GM12891 (cell line): ENCODE data around the gene CHRNA10.

ENCODE experiments used
- DNase-seq: peaks from one replicate; pipeline ENCODE4 v3.0.0; 2011; ENCODE audit warnings: low spot score; ENCODE audit not compliant: insufficient read length
- FAIRE-seq: peaks from 2 replicates; lab custom pipeline; 2011; peaks lifted over from hg19 to GRCh38; lab: Jason Lieb, UNC
- PAX5 ChIP-seq: IDR thresholded peaks from 2 replicates; pipeline ENCODE4 v1.6.1; 2011; ENCODE audit warnings: low read length, moderate library complexity, mild to moderate bottlenecking; ENCODE audit not compliant: insufficient read depth, severe bottlenecking
- POLR2A ChIP-seq: IDR thresholded peaks from 2 replicates; pipeline ENCODE4 v1.6.1; 2011; ENCODE audit warnings: low read depth, low read length, control low read depth
- POLR2AphosphoS5 ChIP-seq: IDR thresholded peaks from 2 replicates; pipeline ENCODE4 v1.6.1; 2011; ENCODE audit warnings: low read depth, low read length, control low read depth
- POU2F2 ChIP-seq: IDR thresholded peaks from 2 replicates; pipeline ENCODE4 v1.6.1; 2011; ENCODE audit warnings: low read depth, mild to moderate bottlenecking, control low read depth, low read length, moderate library complexity
- SPI1 ChIP-seq: IDR thresholded peaks from 2 replicates; pipeline ENCODE4 v1.6.1; 2011; ENCODE audit warnings: low read depth, low read length, control low read depth
- TAF1 ChIP-seq: IDR thresholded peaks from 2 replicates; pipeline ENCODE4 v1.6.1; 2011; ENCODE audit warnings: low read depth, low read length, control low read depth

CHRNA10 gene

DNA sequence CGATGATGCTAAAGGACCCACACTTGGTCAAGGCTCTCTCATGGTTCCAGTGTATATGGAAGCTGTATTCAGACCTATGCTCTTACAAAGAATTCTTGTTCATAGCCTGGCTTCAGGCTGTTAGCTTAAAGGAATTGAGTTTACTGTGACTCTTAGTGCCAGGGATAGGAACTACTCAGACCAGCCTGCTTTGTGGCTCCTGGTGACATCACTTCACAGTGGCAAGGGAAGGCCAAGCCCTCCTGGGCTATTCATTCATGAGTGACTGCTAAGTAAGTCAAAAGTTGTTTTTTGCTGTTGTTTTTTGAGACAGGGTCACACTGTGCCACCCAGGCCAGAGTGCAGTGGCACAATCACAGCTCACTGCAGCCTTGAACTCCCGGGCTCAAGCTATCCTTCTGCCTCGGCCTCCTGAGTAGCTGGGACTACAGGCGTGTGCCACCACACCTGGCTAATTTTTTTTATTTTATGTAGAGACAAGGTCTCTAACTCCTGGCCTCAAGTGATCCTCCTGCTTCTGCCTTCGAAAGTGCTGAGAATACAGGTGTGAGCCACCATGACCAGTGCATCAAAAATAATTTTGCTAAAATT, 39.0 kb downstream of the CHRNA10 start:
- no peak for FAIRE-seq
- TF ChIP-seq POLR2A (no peak), TAF1 (no peak), POU2F2 (no peak), POLR2AphosphoS5 (no peak), PAX5 (no peak), SPI1 (no peak)
- no peak for DNase-seq

DNA sequence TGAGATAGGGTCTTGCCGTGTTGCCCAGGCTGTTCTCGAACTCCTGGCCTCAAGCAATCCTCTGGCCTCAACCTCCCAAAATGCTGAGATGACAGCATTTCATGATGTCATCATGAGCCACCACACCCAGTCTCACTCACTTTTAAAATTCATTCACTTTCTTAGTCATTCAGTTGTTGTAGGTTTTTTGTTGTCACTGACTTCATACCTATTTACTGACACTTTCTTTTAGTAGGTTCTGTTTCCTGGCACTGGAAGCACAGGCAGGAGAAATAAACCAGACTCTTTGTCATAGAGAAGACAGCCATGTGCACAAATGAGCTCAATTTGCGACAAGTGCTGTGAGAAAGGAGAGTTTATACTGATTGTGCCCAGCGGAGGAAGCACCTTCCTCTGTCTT, 39.9 kb downstream of the CHRNA10 start:
- DNase-seq: no peak
- no peak for FAIRE-seq
- TF ChIP-seq TAF1: no peak
- TF ChIP-seq POLR2AphosphoS5: no peak
- no peak for TF ChIP-seq SPI1
- no peak for TF ChIP-seq POU2F2
- TF ChIP-seq POLR2A: no peak
- TF ChIP-seq PAX5: no peak

DNA sequence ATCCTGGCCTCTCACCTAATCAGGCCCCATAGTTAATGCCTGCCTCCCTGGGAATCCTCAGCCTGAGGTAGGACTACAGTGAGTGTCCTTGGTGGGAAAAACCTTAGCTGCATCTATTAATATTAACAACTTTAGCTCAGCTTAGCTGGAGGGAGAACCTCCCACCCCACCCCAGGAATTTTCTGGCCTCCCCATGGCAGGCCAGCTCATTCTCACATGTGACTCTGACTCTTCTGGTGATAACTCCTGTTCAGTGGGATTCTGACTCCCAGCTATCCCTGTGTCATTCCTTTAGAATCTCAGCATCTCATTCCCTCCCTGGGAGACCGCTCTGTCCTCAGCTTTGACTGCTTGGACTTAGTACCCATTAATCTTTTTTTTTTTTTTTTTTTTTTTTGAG, 43.9 kb downstream of the CHRNA10 start:
- DNase-seq: no peak
- no peak for FAIRE-seq
- TF ChIP-seq SPI1 (no peak), POU2F2 (no peak), POLR2AphosphoS5 (no peak)

DNA sequence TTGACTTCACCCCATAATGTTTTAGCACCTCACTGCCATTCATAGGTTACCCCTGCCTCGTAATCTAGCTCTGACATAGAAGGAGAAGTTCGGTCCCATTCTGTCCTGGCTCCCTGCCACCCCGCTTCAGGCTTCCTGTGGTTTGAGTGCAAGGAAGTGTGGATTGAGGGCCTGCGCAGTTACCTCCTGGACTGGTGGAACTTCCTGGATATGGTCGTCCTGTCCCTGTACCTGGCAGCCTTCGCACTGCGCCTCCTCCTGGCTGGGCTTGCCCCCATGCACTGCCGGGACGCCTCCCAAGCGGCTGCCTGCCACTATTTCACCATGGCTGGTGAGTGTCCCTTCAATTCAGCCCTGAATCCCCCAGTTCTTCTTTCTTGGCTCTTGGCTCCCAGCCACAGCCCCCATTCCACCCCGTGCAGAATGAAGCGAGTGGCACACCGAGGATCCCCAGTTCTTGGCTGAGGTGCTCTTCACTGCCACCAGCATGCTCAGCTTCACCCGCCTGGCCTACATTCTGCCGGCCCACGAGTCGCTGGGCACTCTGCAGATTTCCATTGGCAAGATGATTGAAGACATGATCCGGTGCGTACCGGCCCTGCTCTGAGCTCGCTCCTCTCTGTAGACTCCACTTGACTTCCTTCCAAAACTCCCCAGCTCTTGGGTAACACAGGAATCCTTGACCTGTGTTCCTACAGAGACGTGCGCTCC, 44.8 kb downstream of the CHRNA10 start:
- peak; percentile 88 for FAIRE-seq
- DNase-seq: no peak
- TF ChIP-seq POLR2A (no peak), POLR2AphosphoS5 (no peak), POU2F2 (no peak), TAF1 (no peak), PAX5 (no peak), SPI1 (no peak)

DNA sequence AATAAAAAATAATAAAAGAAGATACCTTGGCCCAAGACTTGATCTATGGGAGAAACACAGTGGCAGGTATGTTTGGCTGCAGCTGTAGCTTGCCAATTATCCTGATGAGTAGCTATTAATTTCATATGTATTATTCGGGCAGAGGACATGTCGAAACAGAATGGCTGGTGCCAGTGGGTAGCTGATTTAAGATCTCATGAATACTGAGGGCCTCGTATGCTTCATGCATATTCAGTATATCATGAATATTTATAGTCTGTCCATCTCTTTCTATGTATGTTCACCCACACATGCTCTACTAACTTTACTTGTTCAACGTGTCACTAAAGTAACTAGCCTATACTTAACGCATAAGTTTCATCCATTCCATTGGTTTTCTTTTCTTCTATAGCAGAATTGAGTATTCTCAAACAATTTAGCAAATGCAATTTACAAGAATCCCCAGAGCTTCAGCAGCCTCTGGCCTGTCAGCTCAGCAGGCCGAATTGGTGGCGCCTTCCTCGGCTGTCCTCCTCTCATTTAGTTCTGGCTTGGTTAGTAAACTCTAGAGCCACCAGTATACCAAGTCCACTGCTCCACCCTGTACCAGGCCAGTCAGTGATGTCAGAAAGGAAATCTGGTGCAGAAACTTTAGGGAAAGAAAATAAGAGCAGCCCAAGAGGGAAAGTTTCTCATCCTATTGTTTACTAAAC, 47.3 kb downstream of the CHRNA10 start:
- FAIRE-seq: no peak
- TF ChIP-seq POLR2AphosphoS5: no peak
- no peak for TF ChIP-seq POU2F2
- no peak for TF ChIP-seq POLR2A
- TF ChIP-seq PAX5: no peak
- TF ChIP-seq SPI1: no peak
- no peak for TF ChIP-seq TAF1
- no peak for DNase-seq

DNA sequence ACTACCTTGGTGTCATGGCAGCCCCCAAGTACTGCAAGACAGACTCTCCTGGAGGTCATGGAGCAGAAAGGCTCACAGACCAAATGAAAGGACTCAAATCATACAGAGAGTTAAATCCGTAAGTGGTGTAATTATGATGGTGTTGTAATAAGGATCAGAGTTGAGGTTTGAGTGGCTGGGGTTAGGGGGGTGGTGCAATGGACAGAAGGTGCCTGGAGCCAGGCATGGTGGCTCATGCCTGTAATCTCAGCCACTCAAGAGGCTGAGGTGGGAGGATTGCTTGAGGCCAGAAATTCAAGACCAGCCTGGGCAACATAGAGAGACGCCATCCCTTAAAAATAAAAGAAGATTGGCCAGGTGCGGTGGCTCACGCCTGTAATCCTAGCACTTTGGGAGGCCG, 48.1 kb downstream of the CHRNA10 start:
- FAIRE-seq (no peak), DNase-seq (no peak)
- TF ChIP-seq POLR2AphosphoS5 (no peak), PAX5 (no peak), POU2F2 (no peak), POLR2A (no peak), TAF1 (no peak), SPI1 (no peak)

DNA sequence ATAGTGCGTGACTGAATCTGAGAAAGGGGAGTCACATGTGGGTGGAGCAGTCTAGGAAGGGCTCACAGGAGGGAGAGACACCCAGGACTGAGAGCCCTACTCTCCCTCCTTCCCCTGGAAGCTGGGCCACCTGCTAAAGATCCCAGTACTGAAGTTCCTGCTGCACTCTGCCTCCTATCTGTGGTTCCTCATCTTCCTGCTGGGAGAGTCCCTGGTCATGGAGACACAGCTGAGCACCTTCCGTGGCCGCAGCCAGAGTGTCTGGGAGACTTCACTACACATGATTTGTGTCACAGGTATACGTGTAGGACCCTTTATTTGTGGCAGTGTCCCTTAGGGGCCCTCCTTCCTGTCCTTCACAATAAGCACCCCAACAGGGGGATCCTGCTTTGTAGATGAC, 48.7 kb downstream of the CHRNA10 start:
- DNase-seq: no peak
- TF ChIP-seq TAF1 (no peak), SPI1 (no peak), PAX5 (no peak), POLR2AphosphoS5 (no peak), POU2F2 (no peak), POLR2A (no peak)
- FAIRE-seq: no peak

DNA sequence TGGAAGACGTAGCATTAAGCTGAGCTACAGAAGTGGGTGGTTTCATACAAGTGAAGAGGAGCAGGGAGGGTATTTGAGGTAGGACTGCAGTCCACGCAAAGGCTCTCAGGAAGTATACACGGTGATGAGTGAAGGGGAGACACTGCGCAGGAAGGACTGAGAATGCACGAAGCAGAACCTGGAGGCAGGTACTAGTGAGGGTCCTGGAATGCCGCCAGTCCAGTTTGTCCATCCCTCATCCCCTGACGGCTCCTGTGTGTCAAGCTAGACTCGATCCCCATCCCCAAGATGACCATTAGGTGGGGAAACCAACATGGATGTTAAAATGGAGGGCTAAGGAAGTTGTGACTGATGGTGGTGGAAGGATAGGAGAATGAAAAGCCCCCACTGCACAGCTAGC, 53.2 kb downstream of the CHRNA10 start:
- no peak for TF ChIP-seq POLR2AphosphoS5
- no peak for TF ChIP-seq PAX5
- no peak for TF ChIP-seq SPI1
- no peak for TF ChIP-seq POLR2A
- no peak for FAIRE-seq
- no peak for DNase-seq

DNA sequence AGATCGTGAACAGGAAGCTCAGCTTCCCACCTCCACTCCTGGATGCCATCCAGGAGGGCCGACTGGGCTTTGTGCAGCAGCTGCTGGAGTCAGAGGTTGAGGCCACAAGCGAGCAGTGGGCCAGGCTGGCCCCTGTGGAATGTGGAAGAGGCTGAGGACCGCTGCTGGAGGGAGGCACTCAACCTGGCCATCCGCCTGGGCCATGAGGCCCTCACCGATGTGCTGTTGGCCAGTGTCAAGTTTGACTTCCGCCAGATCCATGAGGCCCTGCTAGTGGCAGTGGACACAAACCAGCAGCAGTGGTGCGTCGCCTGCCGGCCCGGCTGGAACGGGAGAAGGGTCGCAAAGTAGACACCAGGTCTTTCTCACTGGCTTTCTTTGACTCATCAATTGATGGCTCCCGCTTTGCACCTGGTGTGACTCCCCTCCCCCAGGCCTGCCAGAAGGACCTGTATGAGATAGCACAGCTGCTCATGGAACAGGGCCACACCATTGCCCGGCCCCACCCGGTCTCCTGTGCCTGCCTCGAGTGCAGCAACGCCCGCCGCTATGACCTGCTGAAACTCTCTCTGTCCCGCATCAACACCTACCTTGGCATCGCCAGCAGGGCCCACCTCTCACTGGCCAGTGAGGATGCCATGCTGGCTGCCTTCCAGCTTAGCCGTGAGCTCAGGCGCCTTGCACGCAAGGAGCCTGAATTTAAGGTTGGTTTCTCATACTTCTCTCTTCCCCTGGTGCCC, 54.3 kb downstream of the CHRNA10 start:
- no peak for DNase-seq
- no peak for TF ChIP-seq POLR2A
- TF ChIP-seq SPI1: no peak
- no peak for TF ChIP-seq POLR2AphosphoS5
- no peak for TF ChIP-seq TAF1
- no peak for TF ChIP-seq POU2F2
- TF ChIP-seq PAX5: no peak
- no peak for FAIRE-seq

DNA sequence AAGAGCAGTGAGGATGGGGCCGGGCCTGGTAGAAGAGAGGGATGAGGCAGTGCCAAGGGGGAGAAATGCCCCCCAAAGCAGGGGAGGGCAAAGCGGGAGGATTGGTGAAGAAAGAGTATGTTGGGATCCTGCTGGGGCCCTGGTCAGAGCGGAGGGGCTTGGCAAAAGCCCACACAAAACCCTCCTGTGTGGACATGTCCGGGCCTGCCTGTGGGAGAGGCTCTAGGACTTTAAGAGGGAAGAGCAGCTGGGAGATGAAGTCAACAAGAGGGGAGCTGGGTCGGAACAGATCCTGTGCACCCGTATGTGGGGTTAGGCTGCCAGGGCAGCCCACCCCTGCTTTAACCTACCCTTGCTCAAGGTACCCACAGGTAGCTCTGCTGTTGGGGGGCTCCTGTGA, 55.2 kb downstream of the CHRNA10 start:
- DNase-seq (no peak), FAIRE-seq (no peak)
- no peak for TF ChIP-seq SPI1
- no peak for TF ChIP-seq POLR2AphosphoS5
- TF ChIP-seq POLR2A: no peak
- no peak for TF ChIP-seq PAX5
- TF ChIP-seq POU2F2: no peak
